Right atrium auricular region (tissue), 2 donors: ENCODE results near the gene LRRK1. TPM values are rescaled to one million over a fixed set of nuclear protein-coding genes. Genes with fewer than 3 reads are reported as not detected.
A peak's percentile ranks its signal among the peaks of the same experiment; 100 is the strongest.

Experiments used
- DNase-seq: peaks from one replicate; pipeline ENCODE4 v3.0.0-alpha.2; 2019; ENCODE audit warnings: low spot score
- H3K27ac ChIP-seq, 2 donors: fragments of 200-600 bp; sonication (generic); 1 replicate in 1 of 2; 2 replicates in 1 of 2; pipeline ENCODE4 v1.5.1; 2016 to 2019
- H3K27me3 ChIP-seq, 2 donors: fragments of 200-600 bp; sonication (generic); one replicate each; pipeline versions ENCODE4 v1.5.1 to v1.6.0; 2017 to 2019
- H3K36me3 ChIP-seq: fragments of 200-600 bp; sonication (generic); one replicate; pipeline ENCODE4 v1.5.1; 2016
- H3K4me1 ChIP-seq, 2 donors: fragments of 200-600 bp; sonication (generic); one replicate each; pipeline versions ENCODE4 v1.5.1 to v1.6.0; 2017 to 2019
- H3K4me3 ChIP-seq, 2 donors: fragments of 200-600 bp; sonication (generic); 1 replicate in 1 of 2; 2 replicates in 1 of 2; pipeline ENCODE4 v1.5.1; 2017 to 2019; ENCODE audit warnings: mild to moderate bottlenecking in 1 of 2, moderate library complexity in 1 of 2
- H3K9me3 ChIP-seq, 2 donors: fragments of 200-600 bp; sonication (generic); one replicate each; pipeline ENCODE4 v1.5.1; 2019
- total RNA-seq, 2 donors: library from RNA; depleted of rRNA; stranded (reverse); fragments of >200 nt; gene quantifications; one replicate each; pipeline ENCODE4 v1.1.0, GENCODE V29; 2016
- TF ChIP-seq, protein P1 (sequence below), 2 donors: fragments of 200-600 bp; sonication (generic); IDR thresholded peaks; one replicate each; pipeline ENCODE4 v1.5.1; 2019; ENCODE audit warnings: antibody characterized with exemption in 2 of 2

Gene LRRK1
- total RNA-seq, 2 donors from 2014 or later: 1.9 to 4.4 TPM

DNA sequence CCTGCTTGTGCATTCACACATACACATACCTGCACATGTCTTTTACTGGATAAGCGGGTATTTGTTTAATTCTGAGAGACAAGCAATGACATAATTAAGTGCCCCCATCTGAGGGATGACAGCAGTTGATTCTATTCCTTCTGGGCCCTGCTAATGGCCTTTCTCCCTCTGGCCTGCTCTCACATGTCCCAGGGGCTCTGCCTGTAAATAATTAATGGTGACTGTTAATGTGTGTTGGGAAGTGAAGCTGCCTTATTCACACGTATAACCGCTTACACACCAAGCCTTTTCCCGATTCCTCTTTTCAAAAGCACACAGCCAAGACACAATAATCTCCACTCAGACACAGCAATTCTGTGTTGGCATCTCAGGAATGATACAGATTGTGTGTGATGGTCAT lies 47.8 kb downstream of the LRRK1 start:
- peaks cover 0 to 4% of the 10 kb centered on the region in 2 donors for H3K9me3 ChIP-seq
- H3K27me3 ChIP-seq: peaks cover 0 to 5% of the 10 kb centered on the region in 2 donors
- no peaks in the 10 kb centered on the region for H3K4me1 ChIP-seq
- DNase-seq: no peak
- H3K27ac ChIP-seq: no peak overlapping the region
- no peak overlapping the region for H3K4me3 ChIP-seq
- TF ChIP-seq, protein P1, sequence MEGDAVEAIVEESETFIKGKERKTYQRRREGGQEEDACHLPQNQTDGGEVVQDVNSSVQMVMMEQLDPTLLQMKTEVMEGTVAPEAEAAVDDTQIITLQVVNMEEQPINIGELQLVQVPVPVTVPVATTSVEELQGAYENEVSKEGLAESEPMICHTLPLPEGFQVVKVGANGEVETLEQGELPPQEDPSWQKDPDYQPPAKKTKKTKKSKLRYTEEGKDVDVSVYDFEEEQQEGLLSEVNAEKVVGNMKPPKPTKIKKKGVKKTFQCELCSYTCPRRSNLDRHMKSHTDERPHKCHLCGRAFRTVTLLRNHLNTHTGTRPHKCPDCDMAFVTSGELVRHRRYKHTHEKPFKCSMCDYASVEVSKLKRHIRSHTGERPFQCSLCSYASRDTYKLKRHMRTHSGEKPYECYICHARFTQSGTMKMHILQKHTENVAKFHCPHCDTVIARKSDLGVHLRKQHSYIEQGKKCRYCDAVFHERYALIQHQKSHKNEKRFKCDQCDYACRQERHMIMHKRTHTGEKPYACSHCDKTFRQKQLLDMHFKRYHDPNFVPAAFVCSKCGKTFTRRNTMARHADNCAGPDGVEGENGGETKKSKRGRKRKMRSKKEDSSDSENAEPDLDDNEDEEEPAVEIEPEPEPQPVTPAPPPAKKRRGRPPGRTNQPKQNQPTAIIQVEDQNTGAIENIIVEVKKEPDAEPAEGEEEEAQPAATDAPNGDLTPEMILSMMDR (IDR thresholded peaks at IDR 0.05): no peak
- no peaks in the 10 kb centered on the region for H3K36me3 ChIP-seq

DNA sequence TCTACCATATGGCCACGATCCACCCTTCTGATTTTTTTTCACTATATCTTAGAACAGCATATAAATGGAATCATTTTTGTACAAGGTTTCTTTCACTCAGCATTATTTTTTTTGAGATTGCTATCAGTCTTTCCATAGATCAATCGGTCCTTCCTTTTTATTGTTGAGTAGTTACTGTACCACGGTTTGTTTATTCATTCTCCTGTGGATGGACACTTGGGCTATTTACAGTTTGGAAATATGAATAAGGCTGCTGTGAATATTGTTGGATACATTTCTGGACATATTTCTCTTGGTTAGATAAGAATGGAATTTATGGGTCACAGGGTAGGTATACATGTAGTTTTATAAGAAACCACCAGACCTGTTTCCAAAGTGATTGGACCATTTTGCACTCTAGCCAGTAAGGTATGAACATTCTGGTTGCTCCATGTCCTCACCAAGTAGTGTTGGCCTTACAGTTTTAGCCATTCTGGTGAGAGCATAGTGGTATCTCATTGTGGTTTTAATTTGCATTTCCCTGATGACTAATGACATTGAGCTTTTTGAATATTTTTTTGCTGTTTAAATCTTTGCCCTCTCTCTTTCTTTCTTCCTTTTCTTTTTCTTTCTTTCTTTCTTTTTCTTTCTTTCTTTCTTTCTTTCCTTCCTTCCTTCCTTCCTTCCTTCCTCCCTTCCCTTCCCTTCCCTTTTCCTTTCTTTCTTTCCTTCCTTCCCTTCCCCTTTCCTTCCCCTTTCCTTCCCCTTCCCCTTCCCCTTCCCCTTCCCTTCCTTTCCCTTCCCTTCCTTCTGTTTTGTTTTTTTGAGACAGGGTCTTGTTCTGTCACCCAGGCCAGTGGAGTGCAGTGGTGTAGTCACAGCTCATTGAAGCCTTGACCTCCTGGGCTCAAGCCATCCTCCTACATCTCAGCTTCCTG lies 49.2 kb downstream of the LRRK1 start:
- DNase-seq: no peak
- H3K4me3 ChIP-seq: no peak overlapping the region

DNA sequence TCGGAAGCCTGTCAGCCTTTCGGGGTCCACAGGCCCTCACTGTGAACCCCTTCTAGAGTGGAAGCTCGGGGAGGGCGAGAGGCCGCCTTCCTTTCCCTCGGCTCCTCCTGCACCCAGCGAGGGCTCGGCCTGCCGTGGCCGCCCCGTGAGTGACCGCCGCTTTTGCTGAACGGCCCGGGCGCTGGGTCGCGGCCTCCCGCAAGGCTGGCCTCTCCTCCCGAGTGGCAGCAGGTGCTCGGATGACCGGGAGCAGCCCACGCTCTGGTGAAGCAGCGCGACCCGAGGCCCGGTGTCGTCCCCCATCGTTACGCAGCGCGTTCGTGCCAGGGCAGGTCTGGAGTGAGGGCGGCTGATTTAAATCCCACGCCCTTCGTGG lies 53.8 kb downstream of the LRRK1 start:
- TF ChIP-seq, protein P1 (IDR thresholded peaks at IDR 0.05): no peak
- Histone ChIP-seq H3K27ac (no peak overlapping the region), H3K9me3 (peaks cover 0 to 4% of the 10 kb centered on the region in 2 donors), H3K27me3 (peaks cover 3 to 15% of the 10 kb centered on the region in 2 donors), H3K4me1 (peaks cover 0 to 10% of the 10 kb centered on the region in 2 donors), H3K36me3 (no peaks in the 10 kb centered on the region), H3K4me3 (peak overlapping the region in 1 of 2 donors; percentile 35)
- DNase-seq: no peak

More for the DNA sequence above, 49.2 kb downstream of the LRRK1 start:
- TF ChIP-seq, protein P1 (IDR thresholded peaks at IDR 0.05): no peak
- Histone ChIP-seq H3K9me3 (peaks cover 0 to 4% of the 10 kb centered on the region in 2 donors), H3K27ac (no peak overlapping the region), H3K36me3 (no peaks in the 10 kb centered on the region), H3K4me1 (peaks cover 0 to 4% of the 10 kb centered on the region in 2 donors), H3K27me3 (peaks cover 0 to 10% of the 10 kb centered on the region in 2 donors)

DNA sequence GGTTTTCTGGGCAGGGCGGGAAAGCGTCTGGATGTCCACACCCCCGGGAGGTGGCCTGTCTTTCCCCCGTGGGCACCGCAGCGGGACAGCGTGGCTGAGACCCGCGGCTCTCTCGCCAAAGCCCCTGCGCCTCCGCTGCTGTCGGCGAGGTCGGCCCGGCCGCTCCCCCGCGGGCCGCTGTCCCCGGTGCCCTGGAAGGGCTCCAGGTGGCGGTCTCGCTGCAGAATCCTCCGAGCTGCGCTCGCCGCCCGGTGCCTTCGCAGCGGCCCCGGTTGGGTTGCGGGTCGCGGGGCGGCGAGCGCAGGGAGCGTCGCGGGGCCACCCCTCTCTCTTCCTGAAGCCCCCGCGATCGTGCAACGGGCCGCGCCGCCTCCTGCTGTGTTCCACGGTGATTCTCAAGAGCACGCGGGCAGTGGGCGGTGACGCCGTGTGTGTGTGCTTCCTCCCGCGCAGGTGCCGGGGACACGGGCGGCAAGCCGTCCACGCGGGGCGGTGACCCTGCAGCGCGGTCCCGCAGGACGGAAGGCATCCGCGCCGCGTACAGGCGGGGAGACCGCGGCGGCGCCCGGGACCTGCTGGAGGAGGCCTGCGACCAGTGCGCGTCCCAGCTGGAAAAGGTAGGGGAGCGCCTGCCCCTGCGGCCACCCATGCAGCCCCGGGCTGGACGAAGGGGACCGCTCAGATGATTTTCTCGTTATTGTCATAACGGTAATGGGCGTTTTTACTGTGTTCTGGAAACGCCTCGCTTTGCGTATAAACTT lies 54.4 kb downstream of the LRRK1 start:
- peaks cover 0 to 4% of the 10 kb centered on the region in 2 donors for H3K9me3 ChIP-seq
- TF ChIP-seq, protein P1 (IDR thresholded peaks at IDR 0.05): no peak
- peaks cover 0 to 10% of the 10 kb centered on the region in 2 donors for H3K4me1 ChIP-seq

DNA sequence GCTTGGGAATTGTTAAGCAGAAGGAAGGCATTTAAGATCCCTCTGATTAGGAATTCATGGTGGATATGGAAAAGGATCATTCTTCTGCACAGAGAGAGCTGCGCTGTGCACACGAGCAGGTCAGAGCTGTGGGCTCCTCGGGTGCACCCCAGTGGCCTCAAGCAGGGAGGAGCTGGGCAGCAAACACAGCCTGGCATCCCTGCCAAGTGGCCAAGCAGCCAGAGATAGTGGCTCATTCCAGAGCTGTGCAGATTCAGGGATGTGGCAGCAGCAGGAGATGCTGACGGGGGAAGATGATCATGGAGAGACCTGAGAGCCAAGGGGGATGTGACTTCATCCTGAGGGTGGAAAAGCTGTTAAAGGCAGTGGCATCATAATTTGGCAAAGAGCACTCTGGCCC lies 55.9 kb downstream of the LRRK1 start:
- Histone ChIP-seq H3K27me3 (peaks cover 3 to 15% of the 10 kb centered on the region in 2 donors), H3K36me3 (no peaks in the 10 kb centered on the region), H3K4me3 (no peak overlapping the region), H3K9me3 (peaks cover 0 to 4% of the 10 kb centered on the region in 2 donors), H3K4me1 (peaks cover 0 to 10% of the 10 kb centered on the region in 2 donors), H3K27ac (no peak overlapping the region)
- no peak for DNase-seq
- TF ChIP-seq, protein P1 (IDR thresholded peaks at IDR 0.05): no peak

More for the DNA sequence above, 54.4 kb downstream of the LRRK1 start:
- Histone ChIP-seq H3K36me3 (no peaks in the 10 kb centered on the region), H3K4me3 (peak overlapping the region in 1 of 2 donors; percentile 35), H3K27me3 (peaks cover 3 to 15% of the 10 kb centered on the region in 2 donors), H3K27ac (no peak overlapping the region)
- DNase-seq: no peak
